Measurements from ENCODE around the gene MFGE8. TPM values are rescaled to one million over a fixed set of nuclear protein-coding genes. Genes with fewer than 3 reads are reported as not detected.
A peak's percentile ranks its signal among the peaks of the same experiment; 100 is the strongest.

Gene MFGE8
- polyA plus RNA-seq (2013, experiment 1 of 2): 101 TPM
- 103 TPM for polyA plus RNA-seq (2013, experiment 2 of 2)

- Histone ChIP-seq H4K5ac (ENCODE audit: low read length) (no peak within 1 kb of the TSS), H3K4me3 (ENCODE audit: low read length) (peak within 1 kb of the TSS; percentile 40), H2BK120ac (ENCODE audit: low read depth, low read length) (no peak within 1 kb of the TSS), H2BK5ac (ENCODE audit: low read length) (no peak within 1 kb of the TSS), H3K9ac (ENCODE audit: low read length) (peak within 1 kb of the TSS; percentile 70), H3K4me1 (ENCODE audit: control insufficient read depth, low read depth, low read length) (no peaks in the 10 kb centered on the region), H3K56ac (ENCODE audit: low read length) (peak within 1 kb of the TSS; percentile 73), H3K79me2 (ENCODE audit: control insufficient read depth, insufficient read depth, low read length) (peaks cover 26% of the 10 kb centered on the region), H3K27ac (ENCODE audit: low read depth, low read length) (peak within 1 kb of the TSS; percentile 83), H3K18ac (ENCODE audit: low read length) (peak within 1 kb of the TSS; percentile 88), H4K8ac (ENCODE audit: low read depth, low read length) (no peak within 1 kb of the TSS), H2AK5ac (ENCODE audit: low read length) (no peak within 1 kb of the TSS), H2BK15ac (replicated peaks; ENCODE audit: low read depth) (no peak within 1 kb of the TSS), H3K79me1 (ENCODE audit: low read length) (peaks cover 10% of the 10 kb centered on the region), H3K36me3 (ENCODE audit: control insufficient read depth, insufficient read depth, low read length) (peaks cover 9% of the 10 kb centered on the region), H3K23ac (ENCODE audit: low read length) (no peak within 1 kb of the TSS), H3K27me3 (ENCODE audit: insufficient read depth, low read length, poor library complexity) (no peaks in the 10 kb centered on the region), H3K4ac (ENCODE audit: low read depth, low read length) (peak within 1 kb of the TSS; percentile 39), H3K4me2 (ENCODE audit: low read length) (peak within 1 kb of the TSS; percentile 33)
- DNase-seq: peak; percentile 90
- no CpG with 5 or more reads among the region's 67 CpGs for WGBS (ENCODE audit: extremely low coverage, insufficient coverage, low lambda C conversion rate)
These were observed at the start of gene MFGE8 for GRCh38 chr15:88913017-88913849. Gene MFGE8, minus strand, starts transcription at chr15:88913379. Its CDS starts 60 bp downstream, at chr15:88913319.

DNA sequence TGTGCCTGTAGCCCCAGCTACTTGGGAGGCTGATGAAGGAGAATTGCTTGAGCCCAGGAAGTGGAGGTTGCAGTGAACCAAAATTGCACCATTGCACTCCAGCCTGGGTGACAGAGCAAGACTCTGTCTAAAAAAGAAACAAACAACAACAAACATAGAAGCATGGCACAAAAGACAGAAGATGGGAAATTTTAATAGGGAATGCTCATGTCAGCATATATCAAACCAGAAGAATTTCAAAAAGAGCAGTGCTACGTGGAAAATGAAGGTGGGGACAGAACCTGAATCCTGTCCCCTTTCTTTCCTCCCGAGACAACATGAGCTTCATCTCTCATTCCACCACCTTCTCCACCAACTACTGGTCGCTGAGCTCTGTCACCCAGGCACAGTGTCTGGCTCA, 46.3 kb upstream of the MFGE8 start:
- Histone ChIP-seq H3K79me1 (ENCODE audit: low read length) (no peaks in the 10 kb centered on the region), H4K5ac (ENCODE audit: low read length) (no peak overlapping the region), H3K9ac (ENCODE audit: low read length) (no peak overlapping the region), H2BK120ac (ENCODE audit: low read depth, low read length) (no peak overlapping the region), H4K8ac (ENCODE audit: low read depth, low read length) (no peak overlapping the region), H3K56ac (ENCODE audit: low read length) (no peak overlapping the region), H3K18ac (ENCODE audit: low read length) (no peak overlapping the region), H3K79me2 (ENCODE audit: control insufficient read depth, insufficient read depth, low read length) (no peaks in the 10 kb centered on the region), H2BK5ac (ENCODE audit: low read length) (no peak overlapping the region), H3K36me3 (ENCODE audit: control insufficient read depth, insufficient read depth, low read length) (no peaks in the 10 kb centered on the region), H3K23ac (ENCODE audit: low read length) (no peak overlapping the region), H2BK15ac (replicated peaks; ENCODE audit: low read depth) (no peak overlapping the region), H3K27me3 (ENCODE audit: insufficient read depth, low read length, poor library complexity) (no peaks in the 10 kb centered on the region), H3K27ac (ENCODE audit: low read depth, low read length) (no peak overlapping the region), H3K4me2 (ENCODE audit: low read length) (no peak overlapping the region), H3K4me1 (ENCODE audit: control insufficient read depth, low read depth, low read length) (no peaks in the 10 kb centered on the region), H3K4me3 (ENCODE audit: low read length) (no peak overlapping the region), H3K4ac (ENCODE audit: low read depth, low read length) (no peak overlapping the region), H2AK5ac (ENCODE audit: low read length) (no peak overlapping the region)
- WGBS (ENCODE audit: extremely low coverage, insufficient coverage, low lambda C conversion rate): no CpG with 5 or more reads among the region's 3 CpGs
- DNase-seq: no peak

DNA sequence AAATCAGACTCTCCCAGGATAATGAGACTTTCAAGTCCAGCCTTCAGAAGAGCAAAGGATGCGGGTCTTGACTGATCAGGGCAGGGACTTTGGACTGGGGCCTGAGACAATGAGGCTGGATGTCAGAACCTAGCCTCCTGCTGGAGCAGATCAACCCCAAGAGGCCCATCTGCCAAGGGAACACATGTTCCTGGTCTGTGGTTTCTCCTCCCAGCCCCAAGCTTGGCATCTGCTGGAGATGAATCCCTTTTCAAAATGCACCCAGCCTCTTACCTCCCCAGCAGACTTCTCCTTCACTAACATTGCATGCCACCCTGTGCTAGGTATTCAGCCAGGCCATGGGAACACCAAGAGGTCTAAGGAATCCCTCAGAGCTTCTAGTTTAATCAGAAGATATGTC, 43.7 kb upstream of the MFGE8 start:
- no peak overlapping the region for H3K4me3 ChIP-seq (ENCODE audit: low read length)
- no peaks in the 10 kb centered on the region for H3K36me3 ChIP-seq (ENCODE audit: control insufficient read depth, insufficient read depth, low read length)
- no peak overlapping the region for H2AK5ac ChIP-seq (ENCODE audit: low read length)
- DNase-seq: no peak
- H4K8ac ChIP-seq (ENCODE audit: low read depth, low read length): no peak overlapping the region
- no peaks in the 10 kb centered on the region for H3K4me1 ChIP-seq (ENCODE audit: control insufficient read depth, low read depth, low read length)
- H3K4ac ChIP-seq (ENCODE audit: low read depth, low read length): no peak overlapping the region
- no peak overlapping the region for H2BK120ac ChIP-seq (ENCODE audit: low read depth, low read length)
- no peaks in the 10 kb centered on the region for H3K79me2 ChIP-seq (ENCODE audit: control insufficient read depth, insufficient read depth, low read length)
- no peak overlapping the region for H4K5ac ChIP-seq (ENCODE audit: low read length)
- no peaks in the 10 kb centered on the region for H3K27me3 ChIP-seq (ENCODE audit: insufficient read depth, low read length, poor library complexity)
- no peak overlapping the region for H3K18ac ChIP-seq (ENCODE audit: low read length)
- no peak overlapping the region for H2BK15ac ChIP-seq (replicated peaks; ENCODE audit: low read depth)
- WGBS (ENCODE audit: extremely low coverage, insufficient coverage, low lambda C conversion rate): no CpG with 5 or more reads among the region's 1 CpG
- no peak overlapping the region for H3K56ac ChIP-seq (ENCODE audit: low read length)
- H3K4me2 ChIP-seq (ENCODE audit: low read length): no peak overlapping the region
- no peak overlapping the region for H3K9ac ChIP-seq (ENCODE audit: low read length)
- no peaks in the 10 kb centered on the region for H3K79me1 ChIP-seq (ENCODE audit: low read length)
- H3K27ac ChIP-seq (ENCODE audit: low read depth, low read length): no peak overlapping the region
- H3K23ac ChIP-seq (ENCODE audit: low read length): no peak overlapping the region
- no peak overlapping the region for H2BK5ac ChIP-seq (ENCODE audit: low read length)

GRCh38 chr15:88956263-88956662, 43.1 kb upstream of the MFGE8 start:
- H3K56ac ChIP-seq (ENCODE audit: low read length): no peak overlapping the region
- no peak overlapping the region for H3K23ac ChIP-seq (ENCODE audit: low read length)
- H3K4me2 ChIP-seq (ENCODE audit: low read length): no peak overlapping the region
- no peaks in the 10 kb centered on the region for H3K79me1 ChIP-seq (ENCODE audit: low read length)
- H3K27ac ChIP-seq (ENCODE audit: low read depth, low read length): no peak overlapping the region
- no peak overlapping the region for H2BK15ac ChIP-seq (replicated peaks; ENCODE audit: low read depth)
- H3K18ac ChIP-seq (ENCODE audit: low read length): no peak overlapping the region
- H3K36me3 ChIP-seq (ENCODE audit: control insufficient read depth, insufficient read depth, low read length): no peaks in the 10 kb centered on the region
- H3K27me3 ChIP-seq (ENCODE audit: insufficient read depth, low read length, poor library complexity): no peaks in the 10 kb centered on the region
- no peak overlapping the region for H3K9ac ChIP-seq (ENCODE audit: low read length)
- H3K79me2 ChIP-seq (ENCODE audit: control insufficient read depth, insufficient read depth, low read length): no peaks in the 10 kb centered on the region
- no peak overlapping the region for H2BK5ac ChIP-seq (ENCODE audit: low read length)
- no peak overlapping the region for H3K4me3 ChIP-seq (ENCODE audit: low read length)
- no peak overlapping the region for H4K5ac ChIP-seq (ENCODE audit: low read length)
- no peak for DNase-seq
- H3K4me1 ChIP-seq (ENCODE audit: control insufficient read depth, low read depth, low read length): no peaks in the 10 kb centered on the region
- no peak overlapping the region for H2AK5ac ChIP-seq (ENCODE audit: low read length)
- H4K8ac ChIP-seq (ENCODE audit: low read depth, low read length): no peak overlapping the region
- no CpG with 5 or more reads among the region's 7 CpGs for WGBS (ENCODE audit: extremely low coverage, insufficient coverage, low lambda C conversion rate)
- no peak overlapping the region for H2BK120ac ChIP-seq (ENCODE audit: low read depth, low read length)
- no peak overlapping the region for H3K4ac ChIP-seq (ENCODE audit: low read depth, low read length)

DNA sequence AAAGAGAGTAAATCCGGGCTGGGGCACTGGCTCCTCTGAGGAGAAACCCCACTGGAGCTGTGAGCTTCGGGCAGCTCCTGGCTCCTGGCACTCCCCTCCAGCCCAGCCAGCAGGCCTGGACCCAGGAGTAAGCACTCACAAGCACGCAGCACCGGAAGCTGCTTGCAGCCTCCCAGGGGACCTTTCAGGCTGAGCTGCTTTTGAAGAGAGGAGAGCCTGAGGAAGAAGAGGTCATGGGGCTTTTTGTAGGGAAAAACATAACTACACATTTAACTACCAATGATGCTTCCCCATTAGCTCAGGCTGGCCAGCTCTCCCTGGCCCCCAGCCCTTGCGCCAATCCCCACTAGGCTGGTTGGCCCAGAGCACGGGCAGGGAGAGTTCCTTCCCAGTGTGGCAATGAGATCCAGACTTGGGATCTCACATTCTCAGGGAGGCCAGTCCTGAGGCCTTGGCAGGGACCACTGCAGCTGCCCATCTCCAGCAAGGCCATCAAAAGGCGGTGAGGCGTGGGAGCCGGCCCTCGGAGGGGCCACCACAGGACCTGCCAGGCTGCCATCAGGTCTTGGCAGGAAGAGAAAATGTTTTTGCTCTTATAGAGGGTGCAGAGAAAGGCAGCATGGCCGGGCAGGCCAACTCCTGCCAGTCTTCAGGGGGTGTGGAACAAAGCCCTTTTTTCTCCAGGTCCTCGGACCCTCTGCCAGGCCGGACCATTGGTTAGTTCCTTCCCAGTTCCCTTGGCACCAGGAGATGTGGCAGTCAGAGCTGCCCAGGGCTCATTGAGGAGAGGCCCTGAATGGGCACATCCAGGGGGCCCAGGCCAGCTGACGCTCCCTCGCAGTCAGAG, 41.5 kb upstream of the MFGE8 start:
- H2AK5ac ChIP-seq (ENCODE audit: low read length): no peak overlapping the region
- H3K4me2 ChIP-seq (ENCODE audit: low read length): no peak overlapping the region
- no peaks in the 10 kb centered on the region for H3K4me1 ChIP-seq (ENCODE audit: control insufficient read depth, low read depth, low read length)
- no peaks in the 10 kb centered on the region for H3K27me3 ChIP-seq (ENCODE audit: insufficient read depth, low read length, poor library complexity)
- no peak overlapping the region for H2BK120ac ChIP-seq (ENCODE audit: low read depth, low read length)
- no peak overlapping the region for H2BK15ac ChIP-seq (replicated peaks; ENCODE audit: low read depth)
- no peaks in the 10 kb centered on the region for H3K79me2 ChIP-seq (ENCODE audit: control insufficient read depth, insufficient read depth, low read length)
- peak overlapping the region; percentile 29 for H3K23ac ChIP-seq (ENCODE audit: low read length)
- H3K4me3 ChIP-seq (ENCODE audit: low read length): no peak overlapping the region
- H2BK5ac ChIP-seq (ENCODE audit: low read length): no peak overlapping the region
- H3K79me1 ChIP-seq (ENCODE audit: low read length): no peaks in the 10 kb centered on the region
- no peak overlapping the region for H3K56ac ChIP-seq (ENCODE audit: low read length)
- H3K18ac ChIP-seq (ENCODE audit: low read length): no peak overlapping the region
- H3K9ac ChIP-seq (ENCODE audit: low read length): no peak overlapping the region
- H4K8ac ChIP-seq (ENCODE audit: low read depth, low read length): no peak overlapping the region
- H3K27ac ChIP-seq (ENCODE audit: low read depth, low read length): no peak overlapping the region
- WGBS (ENCODE audit: extremely low coverage, insufficient coverage, low lambda C conversion rate): no CpG with 5 or more reads among the region's 15 CpGs
- no peak overlapping the region for H3K4ac ChIP-seq (ENCODE audit: low read depth, low read length)
- no peak overlapping the region for H4K5ac ChIP-seq (ENCODE audit: low read length)
- no peak for DNase-seq
- H3K36me3 ChIP-seq (ENCODE audit: control insufficient read depth, insufficient read depth, low read length): no peaks in the 10 kb centered on the region
